Measurements from ENCODE around the gene KIFC3. TPM values are rescaled to one million over a fixed set of nuclear protein-coding genes. Genes with fewer than 3 reads are reported as not detected.

Gene KIFC3
- total and polyA plus RNA-seq, 11 donors = 46.1 to 105 (median 65.6) TPM

- Histone ChIP-seq H3K27ac (no peak overlapping the region), H3K9me3 (no peaks in the 10 kb centered on the region), H3K4me3 (no peak overlapping the region), H3K36me3 (peaks cover 5 to 73% (median 66%) of the 10 kb centered on the region in 9 donors), H3K27me3 (no peaks in the 10 kb centered on the region), H3K4me1 (peaks cover 0 to 9% (median 3%) of the 10 kb centered on the region in 12 donors)
- no peak for TF ChIP-seq CTCF (IDR thresholded peaks at IDR 0.05)
- TF ChIP-seq POLR2A (IDR thresholded peaks at IDR 0.05) = no peak
- WGBS, 4 donors = 94 to 96% (median 96%) methylated on average over 22 to 26 of the region's 26 CpGs
- ATAC-seq (no peak), DNase-seq (peak in 1 of 5 donors; percentile 51)
- intact Hi-C loops (cut with DNase I) = no loop called here
Measured at GRCh38 chr16:57771141-57771785, 31.0 kb downstream of the KIFC3 start.

GRCh38 chr16:57770361-57770760 is 31.9 kb downstream of the KIFC3 start:
- Histone ChIP-seq H3K4me1 (peaks cover 0 to 9% (median 3%) of the 10 kb centered on the region in 12 donors), H3K27ac (no peak overlapping the region), H3K9me3 (no peaks in the 10 kb centered on the region), H3K4me3 (no peak overlapping the region), H3K36me3 (peaks cover 5 to 74% (median 67%) of the 10 kb centered on the region in 9 donors), H3K27me3 (no peaks in the 10 kb centered on the region)
- peak in 1 of 5 donors; percentile 41 for DNase-seq
- ATAC-seq = no peak
- TF ChIP-seq CTCF (IDR thresholded peaks at IDR 0.05) (no peak), POLR2A (IDR thresholded peaks at IDR 0.05) (no peak)
- intact Hi-C loops (cut with DNase I) = no loop called here
- WGBS, 4 donors = 94 to 96% (median 95%) methylated on average over 14 to 15 of the region's 15 CpGs

GRCh38 chr16:57769541-57770145 is 32.6 kb downstream of the KIFC3 start:
- 93 to 97% (median 96%) methylated on average over 14 to 22 of the region's 22 CpGs for WGBS, 4 donors
- peaks cover 5 to 75% (median 67%) of the 10 kb centered on the region in 9 donors for H3K36me3 ChIP-seq
- TF ChIP-seq CTCF (IDR thresholded peaks at IDR 0.05) (no peak), POLR2A (IDR thresholded peaks at IDR 0.05) (no peak)

GRCh38 chr16:57766714-57767348 is 35.5 kb downstream of the KIFC3 start:
- no peak overlapping the region for H3K4me3 ChIP-seq
- 91 to 97% (median 93%) methylated on average over 9 to 15 of the region's 15 CpGs for WGBS, 4 donors
- no peak overlapping the region for H3K27ac ChIP-seq
- no peaks in the 10 kb centered on the region for H3K9me3 ChIP-seq
- ATAC-seq (no peak), DNase-seq (peak in 1 of 5 donors; percentile 37)
- intact Hi-C loops (cut with DNase I) = no loop called here
- H3K27me3 ChIP-seq = no peaks in the 10 kb centered on the region
- no peak for TF ChIP-seq CTCF (IDR thresholded peaks at IDR 0.05)
- TF ChIP-seq POLR2A (IDR thresholded peaks at IDR 0.05) = no peak
- peaks cover 0 to 5% (median 0%) of the 10 kb centered on the region in 12 donors for H3K4me1 ChIP-seq
- H3K36me3 ChIP-seq = peaks cover 5 to 94% (median 82%) of the 10 kb centered on the region in 9 donors

More at GRCh38 chr16:57769541-57770145, 32.6 kb downstream of the KIFC3 start:
- DNase-seq (peak in 2 of 5 donors; percentile 24 to 47), ATAC-seq (no peak)
- no peaks in the 10 kb centered on the region for H3K27me3 ChIP-seq
- no peaks in the 10 kb centered on the region for H3K9me3 ChIP-seq
- H3K4me1 ChIP-seq = peaks cover 0 to 9% (median 3%) of the 10 kb centered on the region in 12 donors
- no peak overlapping the region for H3K4me3 ChIP-seq
- no peak overlapping the region for H3K27ac ChIP-seq
- intact Hi-C loops (cut with DNase I) = no loop called here

Data from heart left ventricle (tissue), 16 donors.